Smooth muscle cell (in vitro differentiated cells): ENCODE measurements around the gene RNF128. TPM values are rescaled to one million over a fixed set of nuclear protein-coding genes. Genes with fewer than 3 reads are reported as not detected.

Source experiments
- DNase-seq: peaks from one replicate; lab custom pipeline; 2025; ENCODE audit not compliant: unreplicated experiment; lab: John Stamatoyannopoulos, UW
- H2AFZ ChIP-seq: fragments of 200-600 bp; sonication (generic); 2 replicates; pipeline ENCODE4 v1.6.0; 2016; ENCODE audit warnings: antibody characterized with exemption, low read depth, mild to moderate bottlenecking
- H3F3A ChIP-seq: fragments of 200-600 bp; sonication (generic); 2 replicates; pipeline ENCODE4 v1.6.0; 2017; ENCODE audit warnings: antibody characterized with exemption, low read depth
- H3K27ac ChIP-seq: fragments of 200-600 bp; sonication (generic); 2 replicates; pipeline ENCODE4 v1.5.1; 2016; ENCODE audit warnings: low read depth, mild to moderate bottlenecking
- H3K27me3 ChIP-seq: fragments of 200-600 bp; sonication (generic); 2 replicates; pipeline ENCODE4 v1.6.1; 2016; ENCODE audit warnings: low read depth, mild to moderate bottlenecking
- H3K36me3 ChIP-seq: fragments of 200-600 bp; sonication (generic); 2 replicates; pipeline ENCODE4 v1.5.1; 2016; ENCODE audit warnings: low read depth
- H3K4me1 ChIP-seq: fragments of 200-600 bp; sonication (generic); 2 replicates; pipeline ENCODE4 v1.5.1; 2016; ENCODE audit warnings: low read depth
- H3K4me2 ChIP-seq: fragments of 200-600 bp; sonication (generic); 2 replicates; pipeline ENCODE4 v1.6.0; 2016; ENCODE audit warnings: mild to moderate bottlenecking
- H3K4me3 ChIP-seq: fragments of 200-600 bp; sonication (generic); 2 replicates; pipeline ENCODE4 v1.5.1; 2016; ENCODE audit warnings: mild to moderate bottlenecking
- H3K79me2 ChIP-seq: fragments of 200-600 bp; sonication (generic); 2 replicates; pipeline ENCODE4 v1.6.0; 2016; ENCODE audit warnings: low read depth, mild to moderate bottlenecking
- H3K9ac ChIP-seq: fragments of 200-600 bp; sonication (generic); 2 replicates; pipeline ENCODE4 v1.6.0; 2016; ENCODE audit warnings: low read depth
- H3K9me3 ChIP-seq: fragments of 200-600 bp; sonication (generic); replicated peaks from 2 replicates; pipeline ENCODE4 v1.5.1; 2016; ENCODE audit warnings: low read depth
- H4K20me1 ChIP-seq: fragments of 200-600 bp; sonication (generic); 2 replicates; pipeline ENCODE4 v1.6.0; 2016; ENCODE audit warnings: low read depth
- WGBS: methylation state at CpG from one replicate; pipeline ENCODE4 v1.1.7; 2016; ENCODE audit warnings: low lambda C conversion rate; 5-methylcytosine and 5-hydroxymethylcytosine counted together
- polyA plus RNA-seq: library from polyadenylated mRNA; unstranded; fragments of >200 nt; fragmentation: Nextera tagmentation; extraction: Ambion mirVana; gene quantifications from 2 replicates; pipeline ENCODE4 v1.2.1, GENCODE V29; 2016
- total RNA-seq: library from RNA; depleted of rRNA; stranded (reverse); fragments of >200 nt; gene quantifications from 2 replicates; pipeline ENCODE4 v1.2.3, GENCODE V29; 2014
- TF ChIP-seq, protein P1 (sequence below): fragments of 200-600 bp; sonication (generic); IDR thresholded peaks from 2 replicates; pipeline ENCODE4 v1.5.1; 2017; ENCODE audit warnings: borderline replicate concordance, mild to moderate bottlenecking, antibody characterized with exemption; ENCODE audit not compliant: insufficient read depth, poor library complexity, severe bottlenecking

RNF128 gene
- total and polyA plus RNA-seq, 2 experiments from 2014 or later, result 13.6 to 22.2 TPM

DNA sequence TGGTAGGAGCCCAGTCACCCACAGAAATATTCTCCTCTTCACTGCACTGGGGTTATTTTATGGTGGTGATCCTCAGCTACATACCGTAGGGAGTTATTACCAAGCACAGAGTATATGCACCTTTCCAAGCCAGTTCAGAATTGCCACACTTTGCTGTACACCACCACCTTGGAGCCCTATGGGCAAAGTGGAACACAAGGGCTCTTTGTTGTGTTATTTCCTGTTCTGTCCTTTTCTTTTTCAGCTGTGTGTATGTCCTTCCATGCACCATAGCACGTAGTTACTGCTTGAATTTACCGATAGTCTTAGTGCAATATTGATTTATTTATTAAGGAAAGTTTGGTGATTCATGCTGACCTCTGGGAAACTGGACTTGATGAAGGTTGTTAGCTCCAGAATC lies 8.3 kb downstream of the RNF128 start:
- Histone ChIP-seq H3K27me3 (no peaks in the 10 kb centered on the region), H3K4me3 (no peak overlapping the region), H4K20me1 (no peaks in the 10 kb centered on the region), H3K79me2 (no peaks in the 10 kb centered on the region), H2AFZ (no peak overlapping the region), H3K27ac (no peak overlapping the region), H3K9ac (no peak overlapping the region), H3K4me1 (no peaks in the 10 kb centered on the region), H3K4me2 (no peak overlapping the region), H3K9me3 (no peaks in the 10 kb centered on the region), H3F3A (no peaks in the 10 kb centered on the region), H3K36me3 (no peaks in the 10 kb centered on the region)
- 73% methylated on average over 3 of the region's 3 CpGs for WGBS
- no peak for DNase-seq
- TF ChIP-seq, protein P1, sequence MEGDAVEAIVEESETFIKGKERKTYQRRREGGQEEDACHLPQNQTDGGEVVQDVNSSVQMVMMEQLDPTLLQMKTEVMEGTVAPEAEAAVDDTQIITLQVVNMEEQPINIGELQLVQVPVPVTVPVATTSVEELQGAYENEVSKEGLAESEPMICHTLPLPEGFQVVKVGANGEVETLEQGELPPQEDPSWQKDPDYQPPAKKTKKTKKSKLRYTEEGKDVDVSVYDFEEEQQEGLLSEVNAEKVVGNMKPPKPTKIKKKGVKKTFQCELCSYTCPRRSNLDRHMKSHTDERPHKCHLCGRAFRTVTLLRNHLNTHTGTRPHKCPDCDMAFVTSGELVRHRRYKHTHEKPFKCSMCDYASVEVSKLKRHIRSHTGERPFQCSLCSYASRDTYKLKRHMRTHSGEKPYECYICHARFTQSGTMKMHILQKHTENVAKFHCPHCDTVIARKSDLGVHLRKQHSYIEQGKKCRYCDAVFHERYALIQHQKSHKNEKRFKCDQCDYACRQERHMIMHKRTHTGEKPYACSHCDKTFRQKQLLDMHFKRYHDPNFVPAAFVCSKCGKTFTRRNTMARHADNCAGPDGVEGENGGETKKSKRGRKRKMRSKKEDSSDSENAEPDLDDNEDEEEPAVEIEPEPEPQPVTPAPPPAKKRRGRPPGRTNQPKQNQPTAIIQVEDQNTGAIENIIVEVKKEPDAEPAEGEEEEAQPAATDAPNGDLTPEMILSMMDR, result no peak

DNA sequence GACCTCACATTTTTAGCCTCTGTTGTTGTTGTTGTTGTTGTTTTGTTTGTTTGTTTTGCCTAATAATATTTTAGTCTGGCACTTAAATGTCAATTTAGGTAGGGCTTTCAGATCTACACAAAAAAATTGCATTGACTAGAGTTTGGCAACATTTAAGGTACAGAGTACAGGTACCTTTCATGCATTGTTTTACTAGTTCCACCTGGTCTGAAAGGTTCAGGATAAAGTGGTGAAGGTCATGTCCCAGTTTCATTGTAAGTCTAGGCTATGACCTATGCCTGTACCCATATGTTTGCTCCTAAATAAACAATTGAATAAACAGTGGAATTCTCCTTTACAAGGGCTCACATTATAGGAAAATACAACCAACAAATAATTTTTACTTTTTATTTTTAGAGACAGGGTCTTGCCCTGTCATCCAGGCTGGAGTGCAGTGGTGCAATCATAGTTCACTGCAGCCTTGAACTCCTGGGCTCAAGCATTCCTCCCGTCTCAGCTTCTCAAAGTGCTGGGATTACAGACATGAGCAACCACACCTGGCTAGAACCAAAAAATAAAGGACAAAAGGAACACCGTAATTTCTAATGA lies 13.8 kb downstream of the RNF128 start:
- DNase-seq, result no peak
- Histone ChIP-seq H3K36me3 (no peaks in the 10 kb centered on the region), H3K4me1 (peaks cover 3% of the 10 kb centered on the region), H3K9me3 (no peaks in the 10 kb centered on the region), H2AFZ (no peak overlapping the region), H3K9ac (no peak overlapping the region), H3K4me3 (no peak overlapping the region), H3K27me3 (no peaks in the 10 kb centered on the region), H3K79me2 (no peaks in the 10 kb centered on the region), H3K27ac (no peak overlapping the region), H3K4me2 (no peak overlapping the region), H3F3A (no peaks in the 10 kb centered on the region), H4K20me1 (no peaks in the 10 kb centered on the region)
- 76% methylated on average over 2 of the region's 2 CpGs for WGBS
- TF ChIP-seq, protein P1, result no peak

DNA sequence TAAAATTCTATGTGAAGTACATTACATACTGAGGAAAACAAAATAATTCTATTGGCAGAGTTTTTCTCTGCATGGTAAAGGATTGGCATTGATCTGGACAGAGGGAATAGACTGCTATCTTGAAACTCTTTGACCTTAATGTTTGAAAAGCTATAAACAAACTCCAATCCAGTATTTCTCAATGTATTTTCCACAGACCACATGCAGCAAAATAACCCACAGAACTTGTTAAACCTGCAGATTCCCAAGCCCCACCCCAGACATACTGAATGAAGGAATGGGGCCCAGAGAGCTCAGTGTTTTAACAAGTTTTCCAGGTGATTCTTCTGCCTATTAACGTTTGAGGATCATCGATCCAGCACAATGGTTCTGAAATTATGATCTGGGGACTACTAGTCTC lies 15.7 kb downstream of the RNF128 start:
- no peaks in the 10 kb centered on the region for H4K20me1 ChIP-seq
- H3F3A ChIP-seq, result no peaks in the 10 kb centered on the region
- no peak overlapping the region for H3K4me3 ChIP-seq
- H3K4me2 ChIP-seq, result peak overlapping the region; percentile 21
- WGBS, result 58% methylated on average over 2 of the region's 2 CpGs
- no peaks in the 10 kb centered on the region for H3K79me2 ChIP-seq
- peak overlapping the region; percentile 69 for H3K27ac ChIP-seq
- TF ChIP-seq, protein P1, result no peak
- H3K27me3 ChIP-seq, result no peaks in the 10 kb centered on the region
- H3K4me1 ChIP-seq, result peaks cover 3% of the 10 kb centered on the region
- H3K36me3 ChIP-seq, result no peaks in the 10 kb centered on the region
- no peak for DNase-seq
- H2AFZ ChIP-seq, result no peak overlapping the region
- no peak overlapping the region for H3K9ac ChIP-seq
- no peaks in the 10 kb centered on the region for H3K9me3 ChIP-seq

DNA sequence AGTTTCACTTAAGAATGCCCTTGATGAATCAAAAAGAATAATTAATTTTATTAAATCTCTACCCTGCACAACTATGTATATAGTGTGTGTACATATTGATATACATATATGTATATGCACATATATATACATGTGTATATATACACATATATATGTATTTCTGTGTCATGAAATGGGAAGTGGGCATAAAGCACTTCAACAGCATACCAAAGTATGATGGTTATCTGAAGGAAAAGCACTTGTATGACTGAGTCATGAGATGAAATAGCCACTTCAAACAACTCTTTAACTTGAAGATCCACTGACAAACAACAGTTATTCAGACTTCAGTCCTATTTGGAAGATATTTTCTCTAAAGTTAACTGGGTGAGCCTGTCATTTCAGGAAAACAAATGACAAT lies 16.3 kb downstream of the RNF128 start:
- Histone ChIP-seq H3F3A (no peaks in the 10 kb centered on the region), H3K79me2 (no peaks in the 10 kb centered on the region), H3K4me2 (peak overlapping the region; percentile 21), H3K9me3 (no peaks in the 10 kb centered on the region), H2AFZ (no peak overlapping the region), H3K4me3 (no peak overlapping the region), H3K4me1 (peaks cover 3% of the 10 kb centered on the region), H4K20me1 (no peaks in the 10 kb centered on the region), H3K9ac (no peak overlapping the region), H3K36me3 (no peaks in the 10 kb centered on the region), H3K27me3 (no peaks in the 10 kb centered on the region), H3K27ac (peak overlapping the region; percentile 69)
- TF ChIP-seq, protein P1, result no peak
- DNase-seq, result no peak
